ENCODE results near the gene NUDT8.
"Not testable (repeated sequence)": the region's sequence is repeated elsewhere in the genome, so short reads cannot be mapped to it uniquely, and the experiment has no call there.

Gene NUDT8

GRCh38 chr11:67660752-67661151, 31.0 kb upstream of the NUDT8 start:
- not testable (repeated sequence) for DNase-seq (ENCODE audit: low read depth in 2 of 2)

- DNase-seq (ENCODE audit: low read depth in 2 of 2): not testable (repeated sequence)
Measured at GRCh38 chr11:67659651-67660165, 30.0 kb upstream of the NUDT8 start.

GRCh38 chr11:67657300-67657699, 27.6 kb upstream of the NUDT8 start:
- DNase-seq (ENCODE audit: low read depth in 2 of 2): no peak

- DNase-seq (ENCODE audit: low read depth in 2 of 2): no peak
Measured at GRCh38 chr11:67656278-67656922, 26.7 kb upstream of the NUDT8 start.

GRCh38 chr11:67654225-67654624, 24.5 kb upstream of the NUDT8 start:
- DNase-seq (ENCODE audit: low read depth in 2 of 2): no peak

GRCh38 chr11:67652965-67653845, 23.5 kb upstream of the NUDT8 start:
- no peak for DNase-seq (ENCODE audit: low read depth in 2 of 2)

GRCh38 chr11:67651976-67652781, 22.4 kb upstream of the NUDT8 start:
- no peak for DNase-seq (ENCODE audit: low read depth in 2 of 2)

GRCh38 chr11:67649634-67650510, 20.1 kb upstream of the NUDT8 start:
- no peak for DNase-seq (ENCODE audit: low read depth in 2 of 2)

GRCh38 chr11:67648796-67649613, 19.3 kb upstream of the NUDT8 start:
- DNase-seq (ENCODE audit: low read depth in 2 of 2): no peak

GRCh38 chr11:67648140-67648795, 18.5 kb upstream of the NUDT8 start:
- DNase-seq (ENCODE audit: low read depth in 2 of 2): no peak

- no peak for DNase-seq (ENCODE audit: low read depth in 2 of 2)
Measured at GRCh38 chr11:67647471-67647870, 17.7 kb upstream of the NUDT8 start.

- no peak for DNase-seq (ENCODE audit: low read depth in 2 of 2)
Measured at GRCh38 chr11:67646535-67647336, 17.0 kb upstream of the NUDT8 start.

- DNase-seq (ENCODE audit: low read depth in 2 of 2): no peak
Measured at GRCh38 chr11:67645521-67646461, 16.1 kb upstream of the NUDT8 start.

GRCh38 chr11:67644472-67645418, 15.0 kb upstream of the NUDT8 start:
- no peak for DNase-seq (ENCODE audit: low read depth in 2 of 2)

- no peak for DNase-seq (ENCODE audit: low read depth in 2 of 2)
Measured at GRCh38 chr11:67644042-67644441, 14.3 kb upstream of the NUDT8 start.
